Tibial artery (tissue), 4 donors: ENCODE data around the gene GLMN.
A peak's percentile ranks its signal among the peaks of the same experiment; 100 is the strongest.

Source experiments
- DNase-seq, 2 donors: peaks; one replicate each; pipeline ENCODE4 v3.0.0-alpha.2; 2019
- H3K27ac ChIP-seq, 2 donors: fragments of 200-600 bp; sonication (generic) in 1 of 2; 1 replicate in 1 of 2; 2 replicates in 1 of 2; pipeline ENCODE4 v1.5.1; 2018 to 2019; ENCODE audit warnings: mild to moderate bottlenecking in 1 of 2
- H3K27me3 ChIP-seq, 2 donors: fragments of 200-600 bp; sonication (generic) in 1 of 2; one replicate each; pipeline versions ENCODE4 v1.5.1 to v1.6.0; 2016 to 2019
- H3K36me3 ChIP-seq, 3 donors: fragments of 200-600 bp; sonication (generic) in 2 of 3; one replicate each; pipeline ENCODE4 v1.5.1; 2016 to 2019; ENCODE audit warnings: mild to moderate bottlenecking in 2 of 3
- H3K4me1 ChIP-seq, 4 donors: fragments of 200-600 bp; sonication (generic) in 2 of 4; 1 replicate in 3 of 4; 2 replicates in 1 of 4; pipeline ENCODE4 v1.5.1; 2016 to 2019
- H3K4me3 ChIP-seq, 2 donors: fragments of 200-600 bp; sonication (generic) in 1 of 2; 1 replicate in 1 of 2; 2 replicates in 1 of 2; pipeline ENCODE4 v1.5.1; 2018 to 2019; ENCODE audit warnings: mild to moderate bottlenecking in 2 of 2
- H3K9me3 ChIP-seq, 3 donors: fragments of 200-600 bp; sonication (generic) in 1 of 3; one replicate each; pipeline ENCODE4 v1.5.1; 2016 to 2019
- CTCF ChIP-seq, 2 experiments: fragments of 200-600 bp in 1 of 2; fragments of 450-650 bp in 1 of 2; IDR thresholded peaks; one replicate each; pipeline ENCODE4 v1.5.1; 2017 to 2019; ENCODE audit warnings: antibody characterized with exemption in 2 of 2, mild to moderate bottlenecking in 1 of 2, moderate library complexity in 1 of 2
- intact Hi-C: fragments of 100-400 bp; cut with DNase I; formaldehyde crosslinking; loops from one replicate; pipeline ENCODE4 v1.15.0; 2023; ENCODE audit warnings: low total_unique reads

Gene GLMN

DNA sequence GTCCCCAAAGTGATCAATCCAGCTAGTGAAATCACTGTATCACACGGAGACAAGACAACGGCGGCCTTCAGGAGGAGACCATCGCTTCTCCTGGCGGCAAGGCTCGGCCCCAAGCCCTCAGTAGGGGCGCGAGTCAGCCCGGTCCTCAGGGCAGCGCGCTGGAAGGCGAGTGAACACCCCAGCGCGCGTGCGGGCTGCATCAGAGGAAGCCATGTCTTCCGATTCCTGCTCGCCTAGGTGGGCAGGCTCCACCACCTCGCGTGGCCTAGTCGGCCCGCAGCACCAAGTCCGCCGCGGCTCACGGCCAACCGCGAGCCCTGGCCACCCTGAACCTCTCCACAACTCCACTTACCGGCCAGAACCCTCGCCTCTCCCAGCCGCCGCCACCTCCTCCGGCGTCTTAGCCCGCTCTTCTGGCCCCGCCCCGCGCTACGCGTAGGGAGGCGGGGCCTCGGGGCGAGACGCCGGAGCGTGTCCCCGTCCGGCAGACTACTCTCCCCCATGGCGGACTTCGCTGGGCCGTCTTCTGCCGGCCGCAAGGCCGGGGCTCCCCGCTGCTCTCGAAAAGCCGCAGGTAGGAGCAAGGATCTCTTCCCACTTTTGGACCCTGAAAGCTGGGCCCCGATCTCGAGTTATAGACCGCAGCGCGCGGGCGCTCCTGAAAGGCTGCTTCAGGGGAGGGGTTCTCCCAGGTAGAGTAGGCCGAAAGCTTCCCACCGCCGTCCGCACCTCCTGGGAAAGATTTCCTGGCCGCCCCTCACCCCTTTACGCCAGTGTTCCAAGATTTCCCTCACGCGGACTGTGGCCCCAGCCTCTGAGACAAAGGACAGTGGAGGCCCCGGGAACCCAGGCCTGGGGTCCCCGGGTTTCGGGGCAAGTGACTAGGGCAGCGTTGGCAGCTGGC is at the start of gene GLMN, which contains the start of gene RPAP2:
Gene GLMN (minus strand): TSS at position 415 of the 904 bp plus-strand sequence. CDS start 988 bp downstream, outside the sequence.
Gene RPAP2 (plus strand): TSS at position 487 of the 904 bp plus-strand sequence. CDS start 15 bp downstream, at position 502.
- intact Hi-C loops: no loop called here
- peaks cover 0 to 17% (median 0%) of the 10 kb centered on the region in 3 donors for H3K36me3 ChIP-seq
- peaks cover 0 to 15% (median 11%) of the 10 kb centered on the region in 4 donors for H3K4me1 ChIP-seq
- peak in 1 of 2 experiments; percentile 5 for TF ChIP-seq CTCF (IDR thresholded peaks at IDR 0.05)
- DNase-seq: peak; percentile 67 to 84
- no peaks in the 10 kb centered on the region for H3K27me3 ChIP-seq
- H3K27ac ChIP-seq: peak within 1 kb of the TSS; percentile 87 to 95
- peak within 1 kb of the TSS; percentile 77 to 98 for H3K4me3 ChIP-seq
- H3K9me3 ChIP-seq: no peaks in the 10 kb centered on the region

DNA sequence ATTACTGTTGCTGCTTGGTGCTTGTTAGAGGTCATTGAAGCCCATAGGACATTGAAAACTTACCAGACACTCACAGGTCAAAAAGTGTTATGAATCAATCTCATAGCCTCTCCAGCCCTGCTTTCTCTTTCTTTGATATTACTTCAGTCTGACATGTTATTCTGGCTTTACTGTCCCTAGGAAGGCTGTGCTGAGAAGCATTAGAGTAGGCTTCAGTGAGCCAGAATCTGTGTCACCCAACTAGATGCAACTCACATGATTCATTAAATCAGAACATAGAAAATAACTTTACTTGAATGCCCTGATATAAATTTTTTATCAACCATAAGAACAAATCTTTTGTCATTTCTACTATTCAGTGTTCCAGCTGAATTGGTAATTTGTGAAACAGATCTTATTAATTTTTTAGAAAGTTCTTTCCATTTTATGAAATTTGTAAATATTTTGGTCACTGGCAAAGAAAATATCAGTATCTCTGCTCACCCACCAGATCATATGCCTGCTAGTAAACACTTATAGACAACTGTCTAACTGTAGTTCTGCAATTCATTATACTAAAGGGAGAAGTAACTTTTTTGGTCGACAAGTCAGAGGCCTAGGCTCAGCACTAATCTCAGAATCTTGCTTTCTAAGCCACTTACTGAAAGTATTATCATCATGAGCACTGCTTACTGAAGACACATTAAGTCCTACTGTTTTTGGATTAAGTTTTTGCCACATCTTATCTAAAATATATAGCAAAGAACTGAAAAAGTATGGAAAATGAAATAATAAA is 48.3 kb upstream of the GLMN start:
- DNase-seq: no peak
- Histone ChIP-seq H3K27me3 (no peaks in the 10 kb centered on the region), H3K4me3 (no peak overlapping the region), H3K9me3 (peaks cover 0 to 5% (median 1%) of the 10 kb centered on the region in 3 donors), H3K36me3 (peaks cover 43 to 64% (median 47%) of the 10 kb centered on the region in 3 donors), H3K4me1 (no peaks in the 10 kb centered on the region), H3K27ac (no peak overlapping the region)
- intact Hi-C loops: no loop called here
- TF ChIP-seq CTCF (IDR thresholded peaks at IDR 0.05): no peak

DNA sequence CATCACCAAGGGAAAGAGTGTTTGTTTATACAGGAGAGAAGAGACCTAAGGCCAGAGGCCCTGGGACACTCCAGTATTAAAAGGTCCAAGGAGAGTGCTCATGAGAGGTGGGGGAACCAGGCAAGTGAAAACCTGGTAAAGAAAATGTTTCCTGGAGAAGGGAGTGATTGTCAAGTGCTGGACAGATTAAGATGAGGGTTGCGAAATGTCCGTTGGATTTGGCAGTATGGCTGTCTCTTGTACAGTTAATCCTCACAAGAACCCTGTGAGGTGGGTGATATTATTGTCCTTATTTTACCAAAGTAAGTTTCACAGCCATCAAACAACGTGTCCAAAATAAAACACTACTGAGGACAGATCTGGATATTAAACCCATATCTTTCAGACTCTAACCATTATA is 44.3 kb upstream of the GLMN start:
- no peak for DNase-seq
- Histone ChIP-seq H3K4me1 (no peaks in the 10 kb centered on the region), H3K9me3 (no peaks in the 10 kb centered on the region), H3K27me3 (no peaks in the 10 kb centered on the region), H3K27ac (no peak overlapping the region), H3K36me3 (peaks cover 20 to 47% (median 30%) of the 10 kb centered on the region in 3 donors), H3K4me3 (no peak overlapping the region)
- TF ChIP-seq CTCF (IDR thresholded peaks at IDR 0.05): no peak
- intact Hi-C loops: no loop called here

- no peaks in the 10 kb centered on the region for H3K4me1 ChIP-seq
- intact Hi-C loops: no loop called here
- no peak overlapping the region for H3K27ac ChIP-seq
- H3K4me3 ChIP-seq: no peak overlapping the region
- no peak for TF ChIP-seq CTCF (IDR thresholded peaks at IDR 0.05)
- H3K36me3 ChIP-seq: peaks cover 15 to 40% (median 26%) of the 10 kb centered on the region in 3 donors
- DNase-seq: no peak
- no peaks in the 10 kb centered on the region for H3K27me3 ChIP-seq
- H3K9me3 ChIP-seq: no peaks in the 10 kb centered on the region
These were observed 43.6 kb upstream of the GLMN start for GRCh38 chr1:92342401-92342800.

- DNase-seq: no peak
- Histone ChIP-seq H3K9me3 (no peaks in the 10 kb centered on the region), H3K27ac (no peak overlapping the region), H3K4me1 (no peaks in the 10 kb centered on the region), H3K27me3 (no peaks in the 10 kb centered on the region), H3K4me3 (no peak overlapping the region), H3K36me3 (peaks cover 23 to 50% (median 34%) of the 10 kb centered on the region in 3 donors)
- TF ChIP-seq CTCF (IDR thresholded peaks at IDR 0.05): no peak
- intact Hi-C loops: no loop called here
These were observed 41.4 kb upstream of the GLMN start for GRCh38 chr1:92340154-92340553.
